ENCODE results near the gene CNN2. TPM values are rescaled to one million over a fixed set of nuclear protein-coding genes. Genes with fewer than 3 reads are reported as not detected.

The CNN2 gene
- total and polyA plus RNA-seq, 2 of the 4 experiments (the other 2 are of a cell fraction) = 272 to 395 TPM

- in situ Hi-C loops (cut with MboI; ENCODE audit: low sequenced_read_pairs) = no loop called here
- Histone ChIP-seq H3K4ac (ENCODE audit: low read depth, low read length) (no peak overlapping the region), H4K20me1 (ENCODE audit: insufficient read depth, low read length) (peaks cover 76% of the 10 kb centered on the region), H3K36me3 (ENCODE audit: control insufficient read depth, insufficient read depth, low read length) (peaks cover 38% of the 10 kb centered on the region), H3K9me3 (ENCODE audit: control insufficient read depth, insufficient read depth, low read length) (no peaks in the 10 kb centered on the region), H2BK120ac (ENCODE audit: low read depth, low read length) (no peak overlapping the region), H3K4me1 (ENCODE audit: control insufficient read depth, insufficient read depth, low read length) (peaks cover 36% of the 10 kb centered on the region), H3K4me2 (ENCODE audit: low read depth, low read length) (no peak overlapping the region), H3K14ac (replicated peaks; ENCODE audit: low read depth, low read length) (no peak overlapping the region), H4K5ac (ENCODE audit: low read depth, low read length) (no peak overlapping the region), H2AFZ (replicated peaks; ENCODE audit: low read length, poor library complexity) (no peak overlapping the region), H3K27ac (ENCODE audit: insufficient read depth, low read length) (no peak overlapping the region), H3K27me3 (ENCODE audit: control insufficient read depth, insufficient read depth, low read length) (no peaks in the 10 kb centered on the region), H2BK15ac (ENCODE audit: low read depth, low read length) (no peak overlapping the region), H3K56ac (ENCODE audit: extremely low read depth, insufficient read depth, low read length) (no peak overlapping the region), H2AK5ac (ENCODE audit: low read depth, low read length) (no peak overlapping the region), H3K9ac (ENCODE audit: low read depth, low read length) (no peak overlapping the region), H2AK9ac (replicated peaks; ENCODE audit: low read depth, low read length, poor library complexity) (no peak overlapping the region), H3K4me3 (ENCODE audit: insufficient read depth, low read depth, low read length) (no peak overlapping the region), H3K23ac (ENCODE audit: low read depth, low read length) (no peak overlapping the region), H3K18ac (ENCODE audit: low read depth, low read length) (no peak overlapping the region), H4K8ac (ENCODE audit: low read depth in 2 of 2, low read length in 2 of 2) (no peak overlapping the region), H2BK5ac (ENCODE audit: low read depth, low read length, poor library complexity, severe bottlenecking) (no peak overlapping the region), H2BK20ac (ENCODE audit: low read depth, low read length) (no peak overlapping the region), H3K79me1 (ENCODE audit: low read depth in 1 of 2, low read length in 2 of 2) (peaks cover 0 to 63% of the 10 kb centered on the region in 2 experiments; a peak in 2 of 4 replicates), H4K91ac (ENCODE audit: insufficient read depth, low read depth, low read length) (no peak overlapping the region), H3K9me1 (ENCODE audit: insufficient read depth, low read length) (peaks cover 9% of the 10 kb centered on the region; the same call in 1 of the 2 replicates)
- WGBS, 2 experiments (ENCODE audit: extremely low coverage in 2 of 2, insufficient read length in 1 of 2) = 95% methylated on average over 29 of the region's 49 CpGs; no CpG with 5 or more reads in 1 of the 2 experiments
- CTCF ChIA-PET = no interaction called here
- DNase-seq (no peak), ATAC-seq (ENCODE audit: low read depth) (no peak)
- dilution Hi-C loops (cut with HindIII; ENCODE audit: low sequenced_read_pairs, unreplicated experiment) = no loop called here
- no peak for TF ChIP-seq FOS (IDR thresholded peaks at IDR 0.05; ENCODE audit: low read depth, low read length)
- no peak for TF ChIP-seq CHD1 (IDR thresholded peaks at IDR 0.05; ENCODE audit: low read depth, low read length)
- no peak for TF ChIP-seq NFE2L2 (IDR thresholded peaks at IDR 0.05; ENCODE audit: low read depth, low read length)
- intact Hi-C loops (cut with micrococcal nuclease) = no loop called here
- no TSS peak for BruUV-seq (replicated peaks)
- POLR2A ChIA-PET (ENCODE audit: unreplicated experiment) = no interaction called here
These were observed 12.0 kb upstream of the CNN2 start for GRCh38 chr19:1014161-1015060.
